ENCODE results near the gene TBC1D22A.

- TF ChIP-seq CTCF (IDR thresholded peaks at IDR 0.05; ENCODE audit: extremely low read depth in 1 of 2, insufficient read depth in 1 of 2, low read depth in 1 of 2, low read length in 2 of 2) (no peak), FOS (IDR thresholded peaks at IDR 0.05; ENCODE audit: borderline replicate concordance, insufficient read depth, low read length) (peak; percentile 43), MAX (IDR thresholded peaks at IDR 0.05; ENCODE audit: insufficient read depth, insufficient read length) (no peak), POLR2AphosphoS5 (IDR thresholded peaks at IDR 0.05; ENCODE audit: insufficient read depth, low read depth, low read length) (peak; percentile 63), POLR2A (IDR thresholded peaks at IDR 0.05; ENCODE audit: low read depth, low read length) (peak; percentile 37), EZH2 (IDR thresholded peaks at IDR 0.05; ENCODE audit: borderline replicate concordance, low read depth, low read length, severe bottlenecking) (no peak), MYC (IDR thresholded peaks at IDR 0.05; ENCODE audit: low read depth, low read length) (no peak), GATA2 (IDR thresholded peaks at IDR 0.05; ENCODE audit: insufficient read depth, insufficient read length, low read depth, low read length) (no peak)
Measured at GRCh38 chr22:46748908-46749675, 13.4 kb upstream of the TBC1D22A start.
